ENCODE measurements around the gene UBE2O. TPM values are rescaled to one million over a fixed set of nuclear protein-coding genes. Genes with fewer than 3 reads are reported as not detected.

Gene UBE2O
- polyA plus RNA-seq, 1 of the 3 experiments (the other 2 are of a cell fraction), result 25.4 TPM

DNA sequence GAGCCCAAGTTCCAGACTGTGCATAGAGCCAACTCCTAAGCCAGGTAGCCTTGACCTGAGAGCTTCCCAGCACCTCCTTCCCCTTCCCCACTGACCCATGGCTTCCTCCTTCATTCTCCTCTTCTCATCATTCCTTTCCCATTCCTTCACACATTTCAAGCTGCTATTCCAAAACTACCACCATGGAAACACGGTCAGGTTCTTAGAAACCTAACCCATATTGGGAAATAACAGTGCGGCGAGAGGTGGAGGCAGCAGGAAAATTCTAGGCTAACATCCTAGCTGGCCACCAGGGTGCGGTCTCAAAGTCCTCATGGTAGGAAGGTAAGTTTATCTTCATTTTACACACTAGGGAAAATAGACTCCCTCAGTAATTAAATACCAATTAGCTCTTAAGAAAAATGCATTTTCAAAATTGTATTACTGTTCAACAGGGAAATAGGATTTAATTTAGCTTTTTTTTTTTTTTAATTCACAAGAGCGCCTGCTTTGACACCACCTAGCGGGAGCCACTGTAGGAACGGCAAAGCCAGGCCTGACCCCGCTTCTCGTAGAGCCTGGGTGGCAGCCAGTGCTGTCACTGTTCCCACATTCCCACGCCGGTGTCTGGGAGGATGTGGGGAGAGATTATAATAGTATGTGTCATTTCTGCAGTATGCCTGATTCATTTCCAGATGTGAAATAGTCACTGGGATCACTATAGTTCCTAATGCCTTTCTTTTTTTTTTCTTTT lies 82.5 kb downstream of the UBE2O start:
- Histone ChIP-seq H3K9me2 (no peaks in the 10 kb centered on the region), H3K36me3 (replicated peaks in 1 of 2; ENCODE audit: control insufficient read depth in 1 of 2, insufficient read depth in 2 of 2, low read length in 1 of 2) (no peaks in the 10 kb centered on the region), H3K27ac (ENCODE audit: low read depth in 2 of 2, low read length in 1 of 2) (peak overlapping the region in 1 of 2 experiments; percentile 87; a peak in 2 of 4 replicates), H3K4me2 (peak overlapping the region; percentile 11; the same call in 1 of the 2 replicates), H3K4me3 (ENCODE audit: low read depth in 2 of 2, low read length in 1 of 2) (no peak overlapping the region), H3K79me2 (ENCODE audit: insufficient read depth) (no peaks in the 10 kb centered on the region), H3K4me1 (ENCODE audit: control insufficient read depth in 1 of 2, insufficient read depth in 2 of 2, low read depth in 1 of 2, low read length in 1 of 2) (peaks cover 7 to 24% of the 10 kb centered on the region in 2 experiments; a peak in 2 of 4 replicates), H3F3A (replicated peaks; ENCODE audit: insufficient read depth) (peaks cover 35% of the 10 kb centered on the region), H4K20me1 (ENCODE audit: insufficient read depth) (no peaks in the 10 kb centered on the region), H3K27me3 (ENCODE audit: insufficient read depth) (no peaks in the 10 kb centered on the region), H3K9me3 (no peaks in the 10 kb centered on the region), H2AFZ (ENCODE audit: low read depth) (0 out of 2 replicates have a peak overlapping the region, but pooled peaks have one; percentile 11), H3K9ac (peak overlapping the region; percentile 40; the same call in 1 of the 2 replicates)
- ChIA-PET CTCF (interaction anchor here (0.9 to 6.1 kb wide), 23 partner anchors 8 to 356 kb away, joined by 3 to 114 read pairs (median 4); partner anchors contain the start of genes PRPSAP1, SPHK1 and UBE2O), POLR2A (interaction anchor here (3.0 kb wide), 1 partner anchor 17 kb away, joined by 11 read pairs; the partner anchor contains the start of gene PRPSAP1)
- peak; percentile 65 for DNase-seq
- WGBS (ENCODE audit: low lambda C conversion rate), result 41% methylated on average over 11 of the region's 11 CpGs
- no peak for TF ChIP-seq GABPA (IDR thresholded peaks at IDR 0.05; ENCODE audit: low read depth)
- peak; percentile 92 for TF ChIP-seq TCF12 (IDR thresholded peaks at IDR 0.05)
- TF ChIP-seq FOSL2 (IDR thresholded peaks at IDR 0.05; ENCODE audit: borderline replicate concordance, low read depth), result peak; percentile 88
- peak; percentile 54; the same call in 1 of the 2 replicates for TF ChIP-seq RXRA (IDR thresholded peaks at IDR 0.05; ENCODE audit: borderline replicate concordance, low read depth)
- TF ChIP-seq RCOR1 (IDR thresholded peaks at IDR 0.05; ENCODE audit: low read length), result 0 out of 2 replicates have a peak, but pooled peaks have one; percentile 16
- 0 out of 2 replicates have a peak, but pooled peaks have one; percentile 1 for TF ChIP-seq SMC3 (IDR thresholded peaks at IDR 0.05; ENCODE audit: low read depth, low read length)
- no peak for TF ChIP-seq NRF1 (IDR thresholded peaks at IDR 0.05; ENCODE audit: low read depth, low read length)
- TF ChIP-seq RAD21 (IDR thresholded peaks at IDR 0.05; ENCODE audit: low read length), result no peak; the same call in 1 of the 2 replicates
- TF ChIP-seq IRF3 (IDR thresholded peaks at IDR 0.05; ENCODE audit: low read depth, low read length), result no peak
- TF ChIP-seq GATA2 (CRISPR knock-in tag; IDR thresholded peaks at IDR 0.05), result no peak
- peak; percentile 48; the same call in 1 of the 2 replicates for TF ChIP-seq POLR2AphosphoS5 (IDR thresholded peaks at IDR 0.05; ENCODE audit: low read depth, low read length)
- no peak for TF ChIP-seq RFX5 (IDR thresholded peaks at IDR 0.05; ENCODE audit: low read length)
- TF ChIP-seq TEAD4 (IDR thresholded peaks at IDR 0.05; ENCODE audit: borderline replicate concordance, insufficient read depth), result peak; percentile 57; the same call in 1 of the 2 replicates
- TF ChIP-seq EP300 (IDR thresholded peaks at IDR 0.05; ENCODE audit: borderline replicate concordance in 1 of 2, low read depth in 1 of 2, low read length in 1 of 2), result peak in 1 of 2 experiments; percentile 73; a peak in 1 of 4 replicates
- peak; percentile 45; the same call in 1 of the 2 replicates for TF ChIP-seq NFIC (IDR thresholded peaks at IDR 0.05; ENCODE audit: borderline replicate concordance)
- no peak for TF ChIP-seq FOXM1 (IDR thresholded peaks at IDR 0.05; ENCODE audit: low read depth)
- no peak for TF ChIP-seq ZBTB33 (IDR thresholded peaks at IDR 0.05; ENCODE audit: borderline replicate concordance, low read depth)
- TF ChIP-seq, protein P1, sequence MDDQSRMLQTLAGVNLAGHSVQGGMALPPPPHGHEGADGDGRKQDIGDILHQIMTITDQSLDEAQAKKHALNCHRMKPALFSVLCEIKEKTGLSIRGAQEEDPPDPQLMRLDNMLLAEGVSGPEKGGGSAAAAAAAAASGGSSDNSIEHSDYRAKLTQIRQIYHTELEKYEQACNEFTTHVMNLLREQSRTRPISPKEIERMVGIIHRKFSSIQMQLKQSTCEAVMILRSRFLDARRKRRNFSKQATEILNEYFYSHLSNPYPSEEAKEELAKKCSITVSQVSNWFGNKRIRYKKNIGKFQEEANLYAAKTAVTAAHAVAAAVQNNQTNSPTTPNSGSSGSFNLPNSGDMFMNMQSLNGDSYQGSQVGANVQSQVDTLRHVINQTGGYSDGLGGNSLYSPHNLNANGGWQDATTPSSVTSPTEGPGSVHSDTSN (IDR thresholded peaks at IDR 0.05), result peak; percentile 74
- TF ChIP-seq REST (IDR thresholded peaks at IDR 0.05; ENCODE audit: low read depth, low read length), result no peak
- no peak for TF ChIP-seq EZH2phosphoT487 (IDR thresholded peaks at IDR 0.05; ENCODE audit: borderline replicate concordance, low read depth)
- TF ChIP-seq YY1 (IDR thresholded peaks at IDR 0.05; ENCODE audit: low read depth), result no peak
- TF ChIP-seq, protein P2, sequence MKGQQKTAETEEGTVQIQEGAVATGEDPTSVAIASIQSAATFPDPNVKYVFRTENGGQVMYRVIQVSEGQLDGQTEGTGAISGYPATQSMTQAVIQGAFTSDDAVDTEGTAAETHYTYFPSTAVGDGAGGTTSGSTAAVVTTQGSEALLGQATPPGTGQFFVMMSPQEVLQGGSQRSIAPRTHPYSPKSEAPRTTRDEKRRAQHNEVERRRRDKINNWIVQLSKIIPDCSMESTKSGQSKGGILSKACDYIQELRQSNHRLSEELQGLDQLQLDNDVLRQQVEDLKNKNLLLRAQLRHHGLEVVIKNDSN (IDR thresholded peaks at IDR 0.05; ENCODE audit: borderline replicate concordance, low read depth), result no peak

Data from SK-N-SH (cell line).